Measurements from ENCODE around the gene HIPK2.

Gene HIPK2

DNA sequence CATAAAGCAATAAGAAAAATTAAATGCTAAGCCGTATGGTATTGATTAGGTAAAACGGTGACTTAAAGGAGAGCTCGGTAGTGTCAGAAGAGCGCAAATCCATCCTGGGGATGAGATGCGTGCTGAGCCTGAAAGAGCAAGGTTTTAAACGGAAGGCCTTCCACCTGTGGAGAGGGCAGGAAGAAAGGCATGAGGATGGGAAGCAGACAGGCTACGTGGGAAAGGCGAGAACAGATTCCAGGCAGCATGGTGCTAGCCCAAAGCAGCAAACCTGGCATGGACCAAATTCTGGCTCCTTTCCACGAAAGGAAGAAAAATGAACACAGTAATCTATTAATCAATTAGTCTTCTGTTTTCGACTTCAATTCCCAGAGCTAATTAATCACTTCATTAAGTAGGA lies 103.5 kb downstream of the HIPK2 start:
- Histone ChIP-seq H3K9me3 (ENCODE audit: low read length) (no peaks in the 10 kb centered on the region), H2AFZ (ENCODE audit: low read length) (no peak overlapping the region), H3K9me2 (ENCODE audit: low read depth, low read length) (no peaks in the 10 kb centered on the region), H3K4me3 (ENCODE audit: low read depth, low read length, poor library complexity, severe bottlenecking) (no peak overlapping the region), H3K27ac (ENCODE audit: low read depth, low read length, poor library complexity, severe bottlenecking) (no peak overlapping the region), H3K4me1 (ENCODE audit: insufficient read depth, low read length, severe bottlenecking) (no peaks in the 10 kb centered on the region), H3K9ac (ENCODE audit: low read length) (no peak overlapping the region), H3K27me3 (ENCODE audit: insufficient read depth, low read length) (peaks cover 6% of the 10 kb centered on the region; the same call in 1 of the 2 replicates), H3K4me2 (ENCODE audit: low read length) (no peak overlapping the region), H3K79me2 (ENCODE audit: insufficient read depth, low read length) (no peaks in the 10 kb centered on the region), H3F3A (ENCODE audit: insufficient read depth, low read length) (no peaks in the 10 kb centered on the region), H4K20me1 (ENCODE audit: insufficient read depth, low read length) (no peaks in the 10 kb centered on the region), H3K36me3 (ENCODE audit: insufficient read depth, low read length) (no peaks in the 10 kb centered on the region)
- TF ChIP-seq EZH2 (IDR thresholded peaks at IDR 0.05; ENCODE audit: borderline replicate concordance, low read length) = no peak
- TF ChIP-seq CTCF (IDR thresholded peaks at IDR 0.05; ENCODE audit: low read length) = no peak

DNA sequence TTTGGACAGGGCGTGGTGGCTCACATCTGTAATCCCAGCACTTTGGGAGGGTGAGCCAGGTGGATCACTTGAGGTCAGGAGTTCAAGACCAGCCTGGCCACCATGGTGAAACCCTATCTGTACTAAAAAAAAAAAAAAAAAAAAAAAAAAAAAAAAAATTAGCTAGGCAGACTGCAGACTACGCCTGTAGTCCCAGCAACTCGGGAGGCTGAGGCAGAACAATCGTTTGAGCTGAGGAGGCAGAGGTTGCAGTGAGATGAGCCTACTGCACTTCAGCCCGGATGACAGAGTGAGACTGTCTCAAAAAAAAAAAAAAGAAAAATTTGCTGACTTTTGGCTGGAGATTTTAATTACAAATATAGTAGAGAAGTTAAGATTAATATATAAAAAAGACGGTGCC lies 104.0 kb downstream of the HIPK2 start:
- H3F3A ChIP-seq (ENCODE audit: insufficient read depth, low read length) = no peaks in the 10 kb centered on the region
- no peak overlapping the region for H3K4me2 ChIP-seq (ENCODE audit: low read length)
- H3K27me3 ChIP-seq (ENCODE audit: insufficient read depth, low read length) = peaks cover 6% of the 10 kb centered on the region; the same call in 1 of the 2 replicates
- H3K27ac ChIP-seq (ENCODE audit: low read depth, low read length, poor library complexity, severe bottlenecking) = no peak overlapping the region
- H3K9me2 ChIP-seq (ENCODE audit: low read depth, low read length) = no peaks in the 10 kb centered on the region
- H2AFZ ChIP-seq (ENCODE audit: low read length) = no peak overlapping the region
- no peak overlapping the region for H3K4me3 ChIP-seq (ENCODE audit: low read depth, low read length, poor library complexity, severe bottlenecking)
- H3K4me1 ChIP-seq (ENCODE audit: insufficient read depth, low read length, severe bottlenecking) = no peaks in the 10 kb centered on the region
- no peak for TF ChIP-seq CTCF (IDR thresholded peaks at IDR 0.05; ENCODE audit: low read length)
- no peak for TF ChIP-seq EZH2 (IDR thresholded peaks at IDR 0.05; ENCODE audit: borderline replicate concordance, low read length)
- H3K79me2 ChIP-seq (ENCODE audit: insufficient read depth, low read length) = no peaks in the 10 kb centered on the region
- no peaks in the 10 kb centered on the region for H3K36me3 ChIP-seq (ENCODE audit: insufficient read depth, low read length)
- H3K9me3 ChIP-seq (ENCODE audit: low read length) = no peaks in the 10 kb centered on the region
- H3K9ac ChIP-seq (ENCODE audit: low read length) = no peak overlapping the region
- no peaks in the 10 kb centered on the region for H4K20me1 ChIP-seq (ENCODE audit: insufficient read depth, low read length)

GRCh38 chr7:139673230-139673629 lies 104.6 kb downstream of the HIPK2 start:
- Histone ChIP-seq H3K9ac (ENCODE audit: low read length) (no peak overlapping the region), H3K4me2 (ENCODE audit: low read length) (no peak overlapping the region), H3K36me3 (ENCODE audit: insufficient read depth, low read length) (no peaks in the 10 kb centered on the region), H3K9me2 (ENCODE audit: low read depth, low read length) (no peaks in the 10 kb centered on the region), H4K20me1 (ENCODE audit: insufficient read depth, low read length) (no peaks in the 10 kb centered on the region), H3K27ac (ENCODE audit: low read depth, low read length, poor library complexity, severe bottlenecking) (no peak overlapping the region), H2AFZ (ENCODE audit: low read length) (no peak overlapping the region), H3K4me1 (ENCODE audit: insufficient read depth, low read length, severe bottlenecking) (no peaks in the 10 kb centered on the region), H3K4me3 (ENCODE audit: low read depth, low read length, poor library complexity, severe bottlenecking) (no peak overlapping the region), H3F3A (ENCODE audit: insufficient read depth, low read length) (no peaks in the 10 kb centered on the region), H3K9me3 (ENCODE audit: low read length) (no peaks in the 10 kb centered on the region), H3K27me3 (ENCODE audit: insufficient read depth, low read length) (peaks cover 6% of the 10 kb centered on the region; the same call in 1 of the 2 replicates), H3K79me2 (ENCODE audit: insufficient read depth, low read length) (no peaks in the 10 kb centered on the region)
- TF ChIP-seq EZH2 (IDR thresholded peaks at IDR 0.05; ENCODE audit: borderline replicate concordance, low read length) (no peak), CTCF (IDR thresholded peaks at IDR 0.05; ENCODE audit: low read length) (no peak)

Data from OCI-LY1 (cell line).